HL-60 (cell line): ENCODE results near the gene ZMIZ1.
A peak's percentile ranks its signal among the peaks of the same experiment; 100 is the strongest.

Source experiments
- DNase-seq, 2 experiments: peaks; one replicate each; pipeline ENCODE4 v3.0.0-alpha.2; 2010 to 2020; ENCODE audit warnings: low read depth in 1 of 2, low spot score in 1 of 2
- H3K27ac ChIP-seq: fragments of 250-450 bp; sonication (Bioruptor Pico); replicated peaks from 2 replicates; pipeline ENCODE4 v1.5.1; 2020; ENCODE audit warnings: mild to moderate bottlenecking, moderate library complexity
- H3K27me3 ChIP-seq: fragments of 250-450 bp; sonication (Bioruptor Pico); 2 replicates; pipeline ENCODE4 v1.5.1; 2021; ENCODE audit warnings: mild to moderate bottlenecking, moderate library complexity; ENCODE audit not compliant: insufficient read depth, poor library complexity, severe bottlenecking
- H3K4me3 ChIP-seq: replicated peaks from 2 replicates; pipeline ENCODE4 v1.5.1; 2011; ENCODE audit warnings: mild to moderate bottlenecking, control low read depth, low read length; ENCODE audit not compliant: insufficient read depth
- CTCF ChIP-seq: IDR thresholded peaks from one replicate; pipeline ENCODE4 v1.5.1; 2011; ENCODE audit warnings: low read length, control low read depth, inconsistent platforms; ENCODE audit not compliant: insufficient read depth
- GABPA ChIP-seq: IDR thresholded peaks from 2 replicates; pipeline ENCODE4 v1.6.1; 2012; ENCODE audit warnings: low read depth
- POLR2AphosphoS5 ChIP-seq: IDR thresholded peaks from 2 replicates; pipeline ENCODE4 v1.6.1; 2012; ENCODE audit warnings: low read depth
- REST ChIP-seq: IDR thresholded peaks from 2 replicates; pipeline ENCODE4 v1.6.1; 2012; ENCODE audit warnings: low read depth; ENCODE audit not compliant: insufficient replicate concordance
- SPI1 ChIP-seq: IDR thresholded peaks from 2 replicates; pipeline ENCODE4 v1.6.1; 2012; ENCODE audit warnings: low read depth, mild to moderate bottlenecking, borderline replicate concordance

The ZMIZ1 gene

GRCh38 chr10:79069325-79070080, 737 bp downstream of the ZMIZ1 start:
- peak in 1 of 2 experiments; percentile 58 for DNase-seq
- peak; percentile 23; the same call in 1 of the 2 replicates for TF ChIP-seq POLR2AphosphoS5
- TF ChIP-seq GABPA, result no peak
- TF ChIP-seq REST, result no peak
- TF ChIP-seq CTCF, result no peak
- TF ChIP-seq SPI1, result no peak
- peak overlapping the region; percentile 73 for H3K4me3 ChIP-seq
- peak overlapping the region; percentile 79 for H3K27ac ChIP-seq
- H3K27me3 ChIP-seq, result no peaks in the 10 kb centered on the region

- DNase-seq, result no peak
- TF ChIP-seq CTCF, result no peak
- TF ChIP-seq REST, result no peak
- TF ChIP-seq GABPA, result no peak
- TF ChIP-seq SPI1, result no peak
- no peak for TF ChIP-seq POLR2AphosphoS5
- Histone ChIP-seq H3K4me3 (peak overlapping the region; percentile 73), H3K27ac (peak overlapping the region; percentile 79), H3K27me3 (no peaks in the 10 kb centered on the region)
Measured at GRCh38 chr10:79070081-79070605, 1.4 kb downstream of the ZMIZ1 start.

GRCh38 chr10:79070606-79071395, 2.0 kb downstream of the ZMIZ1 start:
- H3K27me3 ChIP-seq, result no peaks in the 10 kb centered on the region
- peak in 1 of 2 experiments; percentile 79 for DNase-seq
- TF ChIP-seq REST, result no peak
- TF ChIP-seq CTCF, result no peak
- peak; percentile 32 for TF ChIP-seq POLR2AphosphoS5
- no peak for TF ChIP-seq GABPA
- H3K4me3 ChIP-seq, result peak overlapping the region; percentile 73
- peak overlapping the region; percentile 79 for H3K27ac ChIP-seq
